ENCODE results near the gene CTPS2.

DNA sequence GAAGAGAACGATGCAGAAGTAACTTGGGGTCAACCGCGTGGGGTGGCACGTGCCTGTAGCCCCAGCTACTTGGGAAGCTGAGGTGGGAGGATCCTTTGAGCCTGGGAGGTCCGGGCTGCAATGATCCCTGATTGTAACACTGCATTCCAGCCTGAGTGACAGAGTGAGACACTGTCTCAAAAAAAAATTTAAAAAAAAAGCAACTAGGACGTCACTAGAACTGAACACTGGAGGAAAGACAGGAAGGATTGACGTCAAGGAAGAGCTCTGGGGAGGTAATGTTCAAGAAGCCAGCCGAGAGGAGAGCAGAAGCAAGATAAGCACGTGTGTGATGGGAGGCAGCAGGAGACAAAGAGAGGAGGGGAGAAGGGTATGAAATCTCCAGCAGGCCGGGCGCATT, 33.8 kb downstream of the CTPS2 start:
- TF ChIP-seq ZNF274 (IDR thresholded peaks at IDR 0.05; ENCODE audit: low read depth, low read length) (no peak), POLR2AphosphoS5 (IDR thresholded peaks at IDR 0.05; ENCODE audit: low read depth, low read length) (no peak), SIN3A (IDR thresholded peaks at IDR 0.05; ENCODE audit: low read depth) (no peak), ZFX (IDR thresholded peaks at IDR 0.05) (no peak), FOSL1 (IDR thresholded peaks at IDR 0.05; ENCODE audit: low read depth) (no peak), SP1 (IDR thresholded peaks at IDR 0.05; ENCODE audit: low read depth) (no peak), POLR2A (IDR thresholded peaks at IDR 0.05; ENCODE audit: borderline replicate concordance, extremely low read depth, insufficient read depth, insufficient read length) (no peak), SRF (IDR thresholded peaks at IDR 0.05; ENCODE audit: low read depth) (no peak), EZH2 (IDR thresholded peaks at IDR 0.05) (no peak)
- TF ChIP-seq, protein P1, sequence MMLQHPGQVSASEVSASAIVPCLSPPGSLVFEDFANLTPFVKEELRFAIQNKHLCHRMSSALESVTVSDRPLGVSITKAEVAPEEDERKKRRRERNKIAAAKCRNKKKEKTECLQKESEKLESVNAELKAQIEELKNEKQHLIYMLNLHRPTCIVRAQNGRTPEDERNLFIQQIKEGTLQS (IDR thresholded peaks at IDR 0.05), result no peak
- TF ChIP-seq, protein P2, sequence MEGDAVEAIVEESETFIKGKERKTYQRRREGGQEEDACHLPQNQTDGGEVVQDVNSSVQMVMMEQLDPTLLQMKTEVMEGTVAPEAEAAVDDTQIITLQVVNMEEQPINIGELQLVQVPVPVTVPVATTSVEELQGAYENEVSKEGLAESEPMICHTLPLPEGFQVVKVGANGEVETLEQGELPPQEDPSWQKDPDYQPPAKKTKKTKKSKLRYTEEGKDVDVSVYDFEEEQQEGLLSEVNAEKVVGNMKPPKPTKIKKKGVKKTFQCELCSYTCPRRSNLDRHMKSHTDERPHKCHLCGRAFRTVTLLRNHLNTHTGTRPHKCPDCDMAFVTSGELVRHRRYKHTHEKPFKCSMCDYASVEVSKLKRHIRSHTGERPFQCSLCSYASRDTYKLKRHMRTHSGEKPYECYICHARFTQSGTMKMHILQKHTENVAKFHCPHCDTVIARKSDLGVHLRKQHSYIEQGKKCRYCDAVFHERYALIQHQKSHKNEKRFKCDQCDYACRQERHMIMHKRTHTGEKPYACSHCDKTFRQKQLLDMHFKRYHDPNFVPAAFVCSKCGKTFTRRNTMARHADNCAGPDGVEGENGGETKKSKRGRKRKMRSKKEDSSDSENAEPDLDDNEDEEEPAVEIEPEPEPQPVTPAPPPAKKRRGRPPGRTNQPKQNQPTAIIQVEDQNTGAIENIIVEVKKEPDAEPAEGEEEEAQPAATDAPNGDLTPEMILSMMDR (IDR thresholded peaks at IDR 0.05 in 2 of 3, conservative IDR thresholded peaks at IDR 0.05 in 1 of 3; ENCODE audit: borderline replicate concordance in 1 of 3, insufficient read depth in 1 of 3, low read depth in 2 of 3, low read length in 2 of 3), result no peak
- TF ChIP-seq, protein P3, sequence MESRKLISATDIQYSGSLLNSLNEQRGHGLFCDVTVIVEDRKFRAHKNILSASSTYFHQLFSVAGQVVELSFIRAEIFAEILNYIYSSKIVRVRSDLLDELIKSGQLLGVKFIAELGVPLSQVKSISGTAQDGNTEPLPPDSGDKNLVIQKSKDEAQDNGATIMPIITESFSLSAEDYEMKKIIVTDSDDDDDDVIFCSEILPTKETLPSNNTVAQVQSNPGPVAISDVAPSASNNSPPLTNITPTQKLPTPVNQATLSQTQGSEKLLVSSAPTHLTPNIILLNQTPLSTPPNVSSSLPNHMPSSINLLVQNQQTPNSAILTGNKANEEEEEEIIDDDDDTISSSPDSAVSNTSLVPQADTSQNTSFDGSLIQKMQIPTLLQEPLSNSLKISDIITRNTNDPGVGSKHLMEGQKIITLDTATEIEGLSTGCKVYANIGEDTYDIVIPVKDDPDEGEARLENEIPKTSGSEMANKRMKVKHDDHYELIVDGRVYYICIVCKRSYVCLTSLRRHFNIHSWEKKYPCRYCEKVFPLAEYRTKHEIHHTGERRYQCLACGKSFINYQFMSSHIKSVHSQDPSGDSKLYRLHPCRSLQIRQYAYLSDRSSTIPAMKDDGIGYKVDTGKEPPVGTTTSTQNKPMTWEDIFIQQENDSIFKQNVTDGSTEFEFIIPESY (IDR thresholded peaks at IDR 0.05; ENCODE audit: extremely low read depth, insufficient replicate concordance, low read length), result no peak

Measured in HCT116 (cell line).